Measurements from ENCODE around the gene IL18. TPM values are rescaled to one million over a fixed set of nuclear protein-coding genes. Genes with fewer than 3 reads are reported as not detected.
"Not testable (repeated sequence)": the region's sequence is repeated elsewhere in the genome, so short reads cannot be mapped to it uniquely, and the experiment has no call there.

Gene IL18
- total RNA-seq, 1 donor from 2014 or later = 0.52 TPM

GRCh38 chr11:112174789-112175598 is 11.1 kb upstream of the IL18 start, which contains the start of gene BCO2:
BCO2 (plus strand) TSS chr11:112175512; CDS start chr11:112175602, 90 bp downstream.
- Histone ChIP-seq H3K36me3 (ENCODE audit: control insufficient read depth in 3 of 3, insufficient read depth in 3 of 3, low read length in 3 of 3) (peaks cover 0 to 3% (median 2%) of the 10 kb centered on the region in 3 donors), H3K27ac (ENCODE audit: low read depth, low read length) (peak within 1 kb of the TSS; percentile 75), H3K9ac (ENCODE audit: low read depth in 1 of 3, low read length in 3 of 3) (peak within 1 kb of the TSS; percentile 63 to 82 (median 80)), H3K9me3 (ENCODE audit: control insufficient read depth in 3 of 3, low read length in 3 of 3) (no peaks in the 10 kb centered on the region), H3K4me1 (ENCODE audit: control insufficient read depth in 3 of 3, insufficient read depth in 3 of 3, low read length in 3 of 3) (peaks cover 7 to 14% (median 9%) of the 10 kb centered on the region in 3 donors), H3K4me3 (ENCODE audit: low read length in 3 of 3) (peak within 1 kb of the TSS; percentile 67 to 90 (median 69)), H3K27me3 (ENCODE audit: control insufficient read depth in 3 of 3, insufficient read depth in 3 of 3, low read length in 3 of 3) (no peaks in the 10 kb centered on the region)

- H3K9me3 ChIP-seq (ENCODE audit: control insufficient read depth in 3 of 3, low read length in 3 of 3) = no peaks in the 10 kb centered on the region
- H3K4me3 ChIP-seq (ENCODE audit: low read length in 3 of 3) = no peak overlapping the region
- no peak overlapping the region for H3K9ac ChIP-seq (ENCODE audit: low read depth in 1 of 3, low read length in 3 of 3)
- H3K27ac ChIP-seq (ENCODE audit: low read depth, low read length) = peak overlapping the region; percentile 70
- no peaks in the 10 kb centered on the region for H3K36me3 ChIP-seq (ENCODE audit: control insufficient read depth in 3 of 3, insufficient read depth in 3 of 3, low read length in 3 of 3)
- no peaks in the 10 kb centered on the region for H3K27me3 ChIP-seq (ENCODE audit: control insufficient read depth in 3 of 3, insufficient read depth in 3 of 3, low read length in 3 of 3)
- H3K4me1 ChIP-seq (ENCODE audit: control insufficient read depth in 3 of 3, insufficient read depth in 3 of 3, low read length in 3 of 3) = peaks cover 7 to 14% (median 9%) of the 10 kb centered on the region in 3 donors
Measured at GRCh38 chr11:112173152-112173551, 9.3 kb upstream of the IL18 start.

- Histone ChIP-seq H3K36me3 (ENCODE audit: control insufficient read depth in 3 of 3, insufficient read depth in 3 of 3, low read length in 3 of 3) (no peaks in the 10 kb centered on the region), H3K27me3 (ENCODE audit: control insufficient read depth in 3 of 3, insufficient read depth in 3 of 3, low read length in 3 of 3) (no peaks in the 10 kb centered on the region), H3K4me3 (ENCODE audit: low read length in 3 of 3) (no peak overlapping the region), H3K9me3 (ENCODE audit: control insufficient read depth in 3 of 3, low read length in 3 of 3) (no peaks in the 10 kb centered on the region), H3K27ac (ENCODE audit: low read depth, low read length) (peak overlapping the region; percentile 70), H3K9ac (ENCODE audit: low read depth in 1 of 3, low read length in 3 of 3) (peak overlapping the region in 1 of 3 donors; percentile 16), H3K4me1 (ENCODE audit: control insufficient read depth in 3 of 3, insufficient read depth in 3 of 3, low read length in 3 of 3) (peaks cover 7 to 14% (median 9%) of the 10 kb centered on the region in 3 donors)
Measured at GRCh38 chr11:112172362-112172994, 8.6 kb upstream of the IL18 start.

GRCh38 chr11:112167145-112167544 is 3.3 kb upstream of the IL18 start, which contains the start of gene TEX12:
TEX12 (plus strand) TSS chr11:112167372; CDS start chr11:112169269, 1,897 bp downstream.
- no peak within 1 kb of the TSS for H3K4me3 ChIP-seq (ENCODE audit: low read length in 3 of 3)
- peaks cover 4 to 9% (median 6%) of the 10 kb centered on the region in 3 donors for H3K4me1 ChIP-seq (ENCODE audit: control insufficient read depth in 3 of 3, insufficient read depth in 3 of 3, low read length in 3 of 3)
- H3K27ac ChIP-seq (ENCODE audit: low read depth, low read length) = no peak within 1 kb of the TSS
- H3K9ac ChIP-seq (ENCODE audit: low read depth in 1 of 3, low read length in 3 of 3) = peak within 1 kb of the TSS in 2 of 3 donors; percentile 34 to 41
- H3K9me3 ChIP-seq (ENCODE audit: control insufficient read depth in 3 of 3, low read length in 3 of 3) = no peaks in the 10 kb centered on the region
- no peaks in the 10 kb centered on the region for H3K27me3 ChIP-seq (ENCODE audit: control insufficient read depth in 3 of 3, insufficient read depth in 3 of 3, low read length in 3 of 3)
- no peaks in the 10 kb centered on the region for H3K36me3 ChIP-seq (ENCODE audit: control insufficient read depth in 3 of 3, insufficient read depth in 3 of 3, low read length in 3 of 3)

- no peaks in the 10 kb centered on the region for H3K36me3 ChIP-seq (ENCODE audit: control insufficient read depth in 3 of 3, insufficient read depth in 3 of 3, low read length in 3 of 3)
- H3K9ac ChIP-seq (ENCODE audit: low read depth in 1 of 3, low read length in 3 of 3) = peak overlapping the region in 2 of 3 donors; percentile 34 to 41
- H3K27me3 ChIP-seq (ENCODE audit: control insufficient read depth in 3 of 3, insufficient read depth in 3 of 3, low read length in 3 of 3) = no peaks in the 10 kb centered on the region
- peaks cover 4 to 11% (median 6%) of the 10 kb centered on the region in 3 donors for H3K4me1 ChIP-seq (ENCODE audit: control insufficient read depth in 3 of 3, insufficient read depth in 3 of 3, low read length in 3 of 3)
- no peak overlapping the region for H3K27ac ChIP-seq (ENCODE audit: low read depth, low read length)
- no peak overlapping the region for H3K4me3 ChIP-seq (ENCODE audit: low read length in 3 of 3)
- no peaks in the 10 kb centered on the region for H3K9me3 ChIP-seq (ENCODE audit: control insufficient read depth in 3 of 3, low read length in 3 of 3)
Measured at GRCh38 chr11:112166562-112166961, 2.7 kb upstream of the IL18 start.

GRCh38 chr11:112165049-112165448 is 1.2 kb upstream of the IL18 start:
- no peak overlapping the region for H3K9ac ChIP-seq (ENCODE audit: low read depth in 1 of 3, low read length in 3 of 3)
- H3K4me3 ChIP-seq (ENCODE audit: low read length in 3 of 3) = no peak overlapping the region
- no peaks in the 10 kb centered on the region for H3K36me3 ChIP-seq (ENCODE audit: control insufficient read depth in 3 of 3, insufficient read depth in 3 of 3, low read length in 3 of 3)
- no peaks in the 10 kb centered on the region for H3K9me3 ChIP-seq (ENCODE audit: control insufficient read depth in 3 of 3, low read length in 3 of 3)
- no peak overlapping the region for H3K27ac ChIP-seq (ENCODE audit: low read depth, low read length)
- H3K4me1 ChIP-seq (ENCODE audit: control insufficient read depth in 3 of 3, insufficient read depth in 3 of 3, low read length in 3 of 3) = peaks cover 10 to 17% (median 16%) of the 10 kb centered on the region in 3 donors
- H3K27me3 ChIP-seq (ENCODE audit: control insufficient read depth in 3 of 3, insufficient read depth in 3 of 3, low read length in 3 of 3) = no peaks in the 10 kb centered on the region

- peaks cover 10 to 18% (median 17%) of the 10 kb centered on the region in 3 donors for H3K4me1 ChIP-seq (ENCODE audit: control insufficient read depth in 3 of 3, insufficient read depth in 3 of 3, low read length in 3 of 3)
- H3K4me3 ChIP-seq (ENCODE audit: low read length in 3 of 3) = peak overlapping the region in 1 of 3 donors; percentile 57
- no peaks in the 10 kb centered on the region for H3K9me3 ChIP-seq (ENCODE audit: control insufficient read depth in 3 of 3, low read length in 3 of 3)
- H3K27me3 ChIP-seq (ENCODE audit: control insufficient read depth in 3 of 3, insufficient read depth in 3 of 3, low read length in 3 of 3) = no peaks in the 10 kb centered on the region
- H3K27ac ChIP-seq (ENCODE audit: low read depth, low read length) = no peak overlapping the region
- peak overlapping the region; percentile 2 to 70 (median 47) for H3K9ac ChIP-seq (ENCODE audit: low read depth in 1 of 3, low read length in 3 of 3)
- H3K36me3 ChIP-seq (ENCODE audit: control insufficient read depth in 3 of 3, insufficient read depth in 3 of 3, low read length in 3 of 3) = no peaks in the 10 kb centered on the region
Measured at GRCh38 chr11:112162761-112163546, 940 bp downstream of the IL18 start.

GRCh38 chr11:112162200-112162599 is 1.7 kb downstream of the IL18 start:
- H3K36me3 ChIP-seq (ENCODE audit: control insufficient read depth in 3 of 3, insufficient read depth in 3 of 3, low read length in 3 of 3); H3K9ac ChIP-seq (ENCODE audit: low read depth in 1 of 3, low read length in 3 of 3); H3K27me3 ChIP-seq (ENCODE audit: control insufficient read depth in 3 of 3, insufficient read depth in 3 of 3, low read length in 3 of 3); H3K9me3 ChIP-seq (ENCODE audit: control insufficient read depth in 3 of 3, low read length in 3 of 3); H3K4me3 ChIP-seq (ENCODE audit: low read length in 3 of 3); H3K27ac ChIP-seq (ENCODE audit: low read depth, low read length): not testable (repeated sequence)
- peaks cover 15 to 18% (median 17%) of the 10 kb centered on the region in 3 donors for H3K4me1 ChIP-seq (ENCODE audit: control insufficient read depth in 3 of 3, insufficient read depth in 3 of 3, low read length in 3 of 3)

GRCh38 chr11:112161012-112161411 is 2.9 kb downstream of the IL18 start:
- Histone ChIP-seq H3K36me3 (ENCODE audit: control insufficient read depth in 3 of 3, insufficient read depth in 3 of 3, low read length in 3 of 3) (no peaks in the 10 kb centered on the region), H3K9ac (ENCODE audit: low read depth in 1 of 3, low read length in 3 of 3) (no peak overlapping the region), H3K27ac (ENCODE audit: low read depth, low read length) (peak overlapping the region; percentile 8), H3K27me3 (ENCODE audit: control insufficient read depth in 3 of 3, insufficient read depth in 3 of 3, low read length in 3 of 3) (no peaks in the 10 kb centered on the region), H3K9me3 (ENCODE audit: control insufficient read depth in 3 of 3, low read length in 3 of 3) (no peaks in the 10 kb centered on the region), H3K4me1 (ENCODE audit: control insufficient read depth in 3 of 3, insufficient read depth in 3 of 3, low read length in 3 of 3) (peaks cover 12 to 18% (median 13%) of the 10 kb centered on the region in 3 donors), H3K4me3 (ENCODE audit: low read length in 3 of 3) (no peak overlapping the region)

All from skeletal muscle tissue (tissue), 4 donors.